GM18951 (cell line): ENCODE data around the gene NOS2.
"Not testable (repeated sequence)": the region's sequence is repeated elsewhere in the genome, so short reads cannot be mapped to it uniquely, and the experiment has no call there.

Experiments
- POLR2A ChIP-seq: IDR thresholded peaks from 4 replicates; pipeline ENCODE4 v1.6.1; 2011; ENCODE audit warnings: mild to moderate bottlenecking; ENCODE audit not compliant: insufficient read length, insufficient read depth; ENCODE audit errors: extremely low read depth
- in situ Hi-C: fragments of 300-500 bp; cut with MboI; formaldehyde crosslinking; loops from one replicate; pipeline ENCODE4 v1.12.0; 2022; ENCODE audit warnings: low sequenced_read_pairs, mixed read lengths, inconsistent platforms; ENCODE audit not compliant: unreplicated experiment

The NOS2 gene

GRCh38 chr17:27748360-27748825 lies 51.9 kb downstream of the NOS2 start:
- no peak for TF ChIP-seq POLR2A
- in situ Hi-C loops: loop anchor here (10.0 kb wide), 1 partner anchor 84 kb away; no protein-coding TSS in a partner anchor

- no peak for TF ChIP-seq POLR2A
- in situ Hi-C loops: loop anchor here (10.0 kb wide), 1 partner anchor 83 kb away; no protein-coding TSS in a partner anchor
Measured at GRCh38 chr17:27747462-27748359, 52.6 kb downstream of the NOS2 start.

DNA sequence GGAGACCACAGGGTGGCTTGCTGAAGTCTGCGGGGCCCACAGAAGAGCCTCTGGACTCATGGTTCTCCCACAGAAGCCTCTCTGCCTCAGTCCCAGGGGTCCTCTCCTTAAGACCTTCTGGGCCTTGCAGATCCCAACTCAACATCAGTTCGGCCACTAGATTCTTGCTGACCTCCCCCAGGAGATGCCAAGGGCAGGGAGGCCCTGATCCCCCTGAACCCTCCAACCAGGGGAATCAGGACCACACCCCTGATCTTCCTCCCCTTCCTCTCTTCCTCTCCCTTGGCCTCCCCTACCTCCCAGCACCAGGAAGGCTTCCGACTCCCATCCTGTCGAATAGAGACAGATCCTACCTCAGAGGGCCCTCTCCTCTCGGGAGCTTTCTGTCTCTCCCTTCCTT lies 53.4 kb downstream of the NOS2 start:
- in situ Hi-C loops: loop anchor here (10.0 kb wide), 1 partner anchor 82 kb away; no protein-coding TSS in a partner anchor
- no peak for TF ChIP-seq POLR2A

DNA sequence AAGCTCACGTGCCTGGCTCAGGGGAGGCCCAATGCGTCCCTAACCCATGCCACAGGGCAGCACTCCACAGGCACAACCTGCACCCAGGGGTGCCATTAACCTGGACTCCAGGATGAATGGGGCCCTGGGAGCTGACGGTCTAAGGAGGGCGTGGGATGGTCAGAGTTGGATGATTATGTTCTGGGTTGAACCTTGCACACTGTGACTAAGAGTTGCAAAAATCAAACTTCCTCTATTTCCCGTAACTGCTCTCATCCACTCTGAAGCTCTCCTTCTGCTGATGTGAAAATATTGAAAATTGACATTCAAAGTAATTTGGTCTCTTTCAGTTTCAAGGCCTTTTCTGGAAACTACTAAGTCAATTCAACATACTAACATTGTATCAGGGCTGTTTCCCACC lies 54.0 kb downstream of the NOS2 start:
- in situ Hi-C loops: loop anchor here (10.0 kb wide), 1 partner anchor 82 kb away; no protein-coding TSS in a partner anchor

- in situ Hi-C loops: loop anchor here (10.0 kb wide), 1 partner anchor 81 kb away; no protein-coding TSS in a partner anchor
Measured at GRCh38 chr17:27745207-27745830, 55.0 kb downstream of the NOS2 start.

- TF ChIP-seq POLR2A: no peak
- in situ Hi-C loops: loop anchor here (10.0 kb wide), 1 partner anchor 79 kb away; no protein-coding TSS in a partner anchor
Measured at GRCh38 chr17:27743281-27743885, 56.9 kb downstream of the NOS2 start.

DNA sequence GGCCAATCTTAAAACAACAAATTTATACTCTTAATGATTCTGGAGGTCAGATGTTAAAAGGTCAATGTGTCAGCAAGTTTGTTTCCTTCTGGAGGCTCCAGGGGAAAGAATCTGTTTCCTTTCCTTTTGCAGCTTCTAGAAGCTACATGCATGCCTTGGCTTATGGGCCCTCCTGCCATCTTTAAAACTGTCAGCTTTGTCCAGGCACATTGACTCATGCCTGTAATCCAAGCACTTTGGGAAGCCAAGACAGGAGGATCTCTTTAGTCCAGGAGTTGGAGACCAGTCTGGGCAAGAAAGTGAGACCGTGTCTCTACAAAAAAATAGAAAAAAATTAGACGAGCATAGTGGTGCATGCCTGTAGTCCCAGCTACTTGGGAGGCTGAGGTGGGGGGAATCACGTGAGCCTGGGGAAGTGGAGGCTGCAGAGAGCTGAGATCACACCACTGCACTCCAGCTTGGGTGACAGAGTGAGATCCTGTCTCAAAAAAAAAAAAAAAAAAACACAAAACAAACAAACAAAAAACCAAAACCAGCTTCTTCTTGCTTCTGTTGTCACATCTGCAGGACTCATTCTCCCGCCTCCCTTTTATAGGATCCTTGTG lies 58.3 kb downstream of the NOS2 start:
- TF ChIP-seq POLR2A: no peak
- in situ Hi-C loops: loop anchor here (10.0 kb wide), 1 partner anchor 77 kb away; no protein-coding TSS in a partner anchor

GRCh38 chr17:27741361-27741861 lies 58.9 kb downstream of the NOS2 start:
- in situ Hi-C loops: loop anchor here (10.0 kb wide), 1 partner anchor 77 kb away; no protein-coding TSS in a partner anchor
- TF ChIP-seq POLR2A: no peak

GRCh38 chr17:27740541-27740940 lies 59.8 kb downstream of the NOS2 start:
- in situ Hi-C loops: loop anchor here (10.0 kb wide), 1 partner anchor 76 kb away; no protein-coding TSS in a partner anchor

- TF ChIP-seq POLR2A: no peak
- in situ Hi-C loops: no loop called here
Measured at GRCh38 chr17:27733773-27734172, 66.6 kb downstream of the NOS2 start.

GRCh38 chr17:27732746-27733145 lies 67.6 kb downstream of the NOS2 start:
- in situ Hi-C loops: not testable (repeated sequence)

DNA sequence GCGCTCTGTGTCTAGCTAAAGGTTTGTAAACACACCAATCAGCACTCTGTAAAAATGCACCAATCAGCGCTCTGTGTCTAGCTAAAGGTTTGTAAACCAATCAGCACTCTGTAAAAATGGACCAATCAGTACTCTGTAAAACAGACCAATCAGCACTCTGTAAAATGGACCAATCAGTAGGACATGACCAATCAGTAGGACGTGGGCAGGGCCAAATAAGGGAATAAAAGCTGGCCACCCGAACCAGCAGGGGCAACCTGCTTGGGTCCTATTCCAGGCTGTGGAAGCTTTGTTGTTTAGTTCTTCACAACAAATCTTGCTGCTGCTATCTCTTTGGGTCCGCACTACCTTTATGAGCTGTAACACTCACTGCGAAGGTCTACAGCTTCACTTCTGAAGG lies 74.3 kb downstream of the NOS2 start:
- in situ Hi-C loops: not testable (repeated sequence)

DNA sequence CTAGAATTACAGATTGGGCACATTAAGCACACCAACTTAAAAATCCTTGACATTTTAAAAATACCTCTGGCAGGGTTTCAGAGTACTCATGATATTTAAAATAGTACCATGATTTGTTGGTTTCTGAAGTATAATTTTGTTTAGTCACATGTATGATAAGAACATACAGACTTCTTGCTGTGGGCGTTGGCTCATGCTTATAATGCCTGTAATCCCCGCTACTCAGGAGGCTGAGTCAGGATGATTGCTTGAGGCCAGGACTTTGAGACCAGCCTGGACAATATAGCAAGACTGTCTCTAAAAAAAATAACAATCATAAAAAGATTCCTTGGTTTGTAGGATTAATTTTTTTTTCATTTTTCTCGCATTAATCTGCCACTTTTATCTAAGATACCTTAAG lies 78.5 kb downstream of the NOS2 start:
- no peak for TF ChIP-seq POLR2A
- in situ Hi-C loops: no loop called here
